Activated CD8-positive, alpha-beta memory T cell treated with anti-CD3 and anti-CD28 coated beads for 48 hours (primary cell): ENCODE data around the gene ZNF592.
"Not testable (repeated sequence)": the region's sequence is repeated elsewhere in the genome, so short reads cannot be mapped to it uniquely, and the experiment has no call there.

Experiments
- DNase-seq, 3 experiments: peaks; one replicate each; pipeline ENCODE4 v3.0.0-alpha.2; 2020; ENCODE audit warnings: low read depth in 2 of 3, low spot score in 2 of 3

Gene ZNF592

DNA sequence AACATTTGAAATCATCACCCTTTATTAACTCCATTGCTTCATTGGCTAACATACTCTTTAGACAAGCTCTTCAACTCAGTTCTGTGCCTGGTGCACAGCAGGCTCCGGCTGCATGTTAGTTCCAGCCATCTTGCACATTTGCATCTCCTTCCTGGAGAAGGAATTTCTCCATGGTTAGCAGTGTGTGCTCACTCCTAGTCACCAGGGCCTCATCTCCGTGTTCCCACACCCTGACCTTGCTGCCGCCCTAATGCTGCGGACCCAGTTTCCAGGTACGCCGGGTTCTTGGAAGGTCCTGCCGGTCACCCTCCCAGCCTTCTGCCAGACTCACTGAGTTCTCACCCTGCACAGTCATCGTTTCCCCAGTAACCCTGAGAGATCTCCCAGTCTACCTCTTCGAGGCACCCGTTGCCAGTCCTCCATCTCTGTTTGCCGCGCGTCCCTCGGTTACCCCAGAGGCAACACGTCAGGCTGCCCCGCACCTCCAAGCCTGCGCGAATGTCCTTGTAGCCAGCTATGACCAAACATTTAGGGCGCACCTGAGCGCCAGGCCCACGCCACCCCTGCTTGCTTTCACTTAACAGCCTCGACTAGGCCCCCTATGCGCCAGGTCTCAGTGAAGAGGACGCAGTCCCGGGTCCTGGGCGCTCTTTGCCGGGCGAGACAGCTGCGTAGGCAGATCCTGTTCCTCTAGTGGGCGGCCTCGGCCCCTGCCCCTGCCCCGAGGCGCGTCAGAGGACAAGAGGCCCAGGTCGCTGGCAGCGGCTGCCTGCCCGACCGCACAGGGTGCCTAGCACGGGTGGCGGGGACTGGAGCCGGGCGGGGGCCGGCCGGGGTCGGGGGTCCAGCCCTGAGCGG lies 747 bp upstream of the ZNF592 start:
- DNase-seq = peak; percentile 48 to 71 (median 63)

DNA sequence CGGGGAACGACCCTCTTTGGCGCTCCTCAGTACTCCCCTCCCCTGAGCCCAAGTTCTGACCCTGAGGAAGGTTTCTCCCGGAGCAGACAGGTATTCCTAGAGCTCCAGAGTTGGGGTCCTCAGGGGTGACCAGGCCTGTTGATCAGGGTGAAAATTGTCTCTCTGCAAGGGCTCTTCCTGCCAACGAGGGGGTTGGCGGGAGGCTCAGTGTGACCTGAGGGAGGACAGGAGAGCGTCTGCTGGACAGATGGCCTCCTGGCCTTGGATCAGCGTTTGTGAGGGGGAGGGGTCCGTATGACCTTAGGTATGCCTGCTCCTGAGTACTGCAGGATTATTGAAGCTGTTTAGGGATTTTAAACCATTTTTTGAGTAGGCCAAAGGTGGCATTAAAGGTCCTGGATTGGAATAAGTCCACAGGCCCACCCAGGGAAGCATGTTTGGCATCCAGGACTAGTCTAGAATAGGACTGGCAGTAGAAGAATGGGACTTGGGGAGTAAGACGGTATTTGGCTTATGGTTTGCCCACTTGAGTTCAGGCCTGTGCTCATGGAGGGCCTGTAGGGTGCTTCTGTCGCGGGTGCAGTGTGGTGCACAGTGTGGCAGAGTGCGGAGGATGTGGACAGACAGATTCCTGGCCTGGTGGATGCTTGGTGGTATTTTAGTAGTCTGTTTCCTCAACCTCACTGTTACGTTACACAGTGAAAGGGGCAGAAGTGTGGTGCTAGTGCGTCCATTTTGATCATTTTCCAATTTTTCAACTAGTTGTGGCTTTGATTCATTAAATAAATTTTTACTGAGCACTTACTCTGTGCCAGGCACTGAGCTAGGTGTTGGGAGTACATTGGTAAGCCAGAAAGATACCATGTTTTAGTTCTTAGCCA lies 959 bp downstream of the ZNF592 start:
- DNase-seq = no peak

DNA sequence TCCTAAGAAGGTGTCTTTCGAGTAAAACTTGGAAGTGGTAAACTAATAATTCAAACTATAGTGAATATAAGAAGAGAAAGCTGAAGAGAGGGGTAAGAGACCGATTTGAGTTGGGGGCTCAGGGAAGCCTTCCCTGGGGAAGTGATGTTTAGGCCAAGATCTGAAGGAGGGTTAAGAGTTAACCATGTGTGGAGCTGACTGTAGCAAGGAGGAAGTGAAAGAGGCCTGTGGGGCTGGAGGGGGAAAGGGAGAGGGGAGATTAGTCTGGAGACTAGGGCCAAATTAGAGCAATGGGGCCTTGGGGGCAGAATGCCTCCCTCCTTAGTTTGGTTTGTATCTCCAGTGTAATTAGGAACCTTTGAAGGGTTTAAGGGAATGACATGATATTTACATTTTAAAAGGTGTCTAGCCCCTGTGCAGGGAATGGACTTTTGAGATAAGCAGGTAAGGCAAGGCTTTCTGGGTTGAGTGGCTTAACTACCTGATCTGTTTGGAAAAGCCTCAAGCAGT lies 2.2 kb downstream of the ZNF592 start:
- no peak for DNase-seq

DNA sequence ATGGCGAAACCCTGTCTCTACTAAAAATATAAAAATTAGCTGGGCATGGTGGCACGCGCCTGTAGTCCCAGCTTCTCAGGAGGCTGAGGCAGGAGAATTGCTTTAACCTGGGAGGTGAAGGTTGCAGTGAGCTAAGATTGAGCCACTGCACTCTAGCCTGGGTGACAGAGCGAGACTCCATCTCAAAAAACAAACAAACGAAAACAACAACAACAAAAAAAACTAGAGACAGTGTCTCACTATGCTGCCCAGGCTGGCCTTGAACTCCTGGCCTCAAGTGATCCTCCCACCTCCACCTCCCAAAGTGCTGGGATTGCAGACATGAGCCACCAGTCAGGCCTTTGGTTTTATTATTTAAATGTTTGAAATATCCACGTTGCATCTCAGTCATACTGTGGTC lies 3.3 kb downstream of the ZNF592 start:
- not testable (repeated sequence) for DNase-seq

DNA sequence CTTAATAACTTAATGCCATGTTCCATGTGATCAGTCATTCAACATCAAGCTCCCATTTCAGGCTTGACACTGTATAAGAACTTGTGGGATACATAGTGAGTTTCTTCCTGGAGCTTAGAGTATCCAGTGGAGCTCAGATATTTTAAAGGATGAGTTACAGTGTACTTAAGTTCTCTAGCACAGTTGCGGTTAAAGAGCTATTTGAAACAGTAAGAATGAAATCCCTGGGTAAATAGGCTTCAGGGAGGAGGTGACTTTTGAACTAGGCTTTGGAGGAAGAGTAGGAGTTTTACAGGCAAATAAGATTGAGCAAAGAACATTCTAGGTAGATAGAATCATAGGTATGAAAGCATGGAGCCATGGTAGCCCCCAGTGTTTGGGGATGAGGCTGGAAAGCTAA lies 3.8 kb downstream of the ZNF592 start:
- DNase-seq = no peak

DNA sequence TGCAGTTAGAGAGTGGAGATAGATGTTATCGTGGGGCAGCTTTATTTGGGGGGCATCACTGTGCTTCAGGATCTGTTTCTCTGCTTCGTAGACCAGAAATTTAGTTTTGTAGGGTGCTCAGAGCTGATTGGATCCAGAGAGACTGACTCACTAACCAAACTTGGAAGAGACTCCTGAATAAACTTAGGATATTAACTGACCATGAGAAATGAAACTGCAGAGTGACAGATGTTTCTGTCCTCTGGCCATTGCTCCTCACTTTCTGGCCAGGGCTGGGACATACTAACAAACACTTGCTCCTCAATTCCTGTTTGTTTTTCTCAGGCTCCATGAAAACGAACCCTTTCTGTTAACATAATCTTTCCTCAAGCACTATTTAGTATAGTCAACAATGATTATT lies 4.3 kb downstream of the ZNF592 start:
- DNase-seq = no peak

DNA sequence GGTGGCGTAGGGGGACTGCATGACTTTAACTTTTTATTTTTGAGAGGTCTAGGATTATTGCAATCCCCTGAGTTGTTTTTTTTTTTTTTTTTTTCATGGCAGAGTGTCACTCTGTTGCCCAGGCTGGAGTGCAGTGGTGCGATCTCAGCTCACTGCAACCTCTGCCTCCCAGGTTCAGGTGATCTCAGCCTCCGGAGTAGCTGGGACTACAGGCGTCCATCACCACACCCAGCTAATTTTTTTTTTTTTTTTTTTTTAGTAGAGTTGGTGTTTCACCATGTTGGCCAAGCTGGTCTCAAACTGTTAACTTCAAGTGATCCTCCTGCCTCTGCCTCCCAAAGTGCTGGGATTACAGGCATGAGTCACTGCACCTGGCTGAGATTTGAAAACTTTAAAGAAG lies 6.5 kb downstream of the ZNF592 start:
- not testable (repeated sequence) for DNase-seq

DNA sequence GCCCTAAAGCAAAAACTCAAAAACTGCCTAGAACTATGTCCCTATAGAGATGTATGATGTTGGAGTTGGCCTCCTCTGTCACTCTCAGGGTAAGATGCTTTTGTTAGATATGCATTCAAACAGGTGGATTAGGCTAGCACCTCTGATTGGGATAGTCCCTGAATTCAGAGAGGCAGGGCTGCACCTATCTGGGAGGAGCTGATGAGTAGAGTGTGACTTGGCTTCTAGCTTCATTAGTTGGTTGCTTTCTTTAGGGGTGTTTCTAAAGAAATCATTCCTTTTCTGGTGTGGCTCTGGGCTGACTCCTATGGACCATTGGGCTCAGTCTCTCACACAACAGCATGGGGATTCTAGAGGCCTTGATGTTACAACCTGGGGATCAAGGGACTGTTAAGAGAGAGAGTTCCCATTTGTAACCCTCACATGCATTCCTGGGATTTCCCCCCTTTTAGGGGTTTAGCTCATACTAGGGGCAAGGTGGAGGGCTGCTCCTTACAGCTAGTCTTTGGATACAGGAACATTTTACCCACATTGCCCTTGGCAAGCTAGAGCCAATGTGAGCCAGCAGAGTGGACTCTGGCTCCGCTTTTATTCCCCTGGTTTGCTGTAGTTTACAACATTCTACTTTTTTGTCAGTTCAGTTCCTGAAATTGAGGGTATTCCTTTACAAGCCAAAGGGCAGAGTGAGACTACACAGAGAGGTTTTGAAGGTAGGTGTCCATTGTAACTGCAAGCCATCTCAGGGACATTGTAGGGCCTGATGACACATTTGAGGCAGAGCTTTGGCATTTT lies 7.5 kb downstream of the ZNF592 start:
- no peak for DNase-seq

DNA sequence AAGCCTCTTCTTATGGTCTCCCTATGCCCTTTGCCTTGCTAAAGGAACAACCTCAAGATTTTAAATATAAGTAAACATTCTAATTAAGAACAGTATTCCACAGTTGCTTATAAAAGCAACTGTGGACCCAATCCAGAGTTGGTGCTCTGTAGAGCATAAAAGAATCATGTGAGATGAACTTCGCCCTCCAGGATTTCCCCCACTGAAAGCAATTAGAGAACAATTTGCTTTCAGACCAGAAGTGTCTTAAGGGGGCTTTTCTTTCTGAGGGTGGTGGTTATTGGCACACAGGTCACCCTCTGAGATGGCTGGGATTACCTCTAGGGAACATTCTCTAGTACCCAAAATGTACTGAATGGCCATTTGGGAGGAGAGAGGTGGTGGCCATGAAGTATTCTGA lies 10.6 kb downstream of the ZNF592 start:
- DNase-seq = no peak

DNA sequence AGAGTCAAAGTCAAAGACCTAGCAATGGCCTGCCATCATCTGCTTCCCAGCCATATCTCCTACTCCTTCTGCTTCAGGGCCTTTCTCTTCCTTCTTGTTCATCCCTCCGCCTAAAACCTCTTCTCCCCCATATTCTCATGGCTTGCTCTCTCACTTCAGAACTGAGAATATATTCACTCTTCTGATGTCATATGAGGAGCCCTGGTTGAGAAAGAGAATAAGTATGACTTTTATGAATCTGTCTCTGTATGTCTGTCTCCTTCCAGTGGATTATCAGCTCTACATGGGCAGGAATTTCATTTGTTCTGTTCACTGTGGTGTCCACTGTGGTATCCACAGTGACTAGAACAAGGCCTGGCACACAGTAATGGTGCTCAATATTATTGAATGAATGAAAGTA lies 11.8 kb downstream of the ZNF592 start:
- DNase-seq = no peak

DNA sequence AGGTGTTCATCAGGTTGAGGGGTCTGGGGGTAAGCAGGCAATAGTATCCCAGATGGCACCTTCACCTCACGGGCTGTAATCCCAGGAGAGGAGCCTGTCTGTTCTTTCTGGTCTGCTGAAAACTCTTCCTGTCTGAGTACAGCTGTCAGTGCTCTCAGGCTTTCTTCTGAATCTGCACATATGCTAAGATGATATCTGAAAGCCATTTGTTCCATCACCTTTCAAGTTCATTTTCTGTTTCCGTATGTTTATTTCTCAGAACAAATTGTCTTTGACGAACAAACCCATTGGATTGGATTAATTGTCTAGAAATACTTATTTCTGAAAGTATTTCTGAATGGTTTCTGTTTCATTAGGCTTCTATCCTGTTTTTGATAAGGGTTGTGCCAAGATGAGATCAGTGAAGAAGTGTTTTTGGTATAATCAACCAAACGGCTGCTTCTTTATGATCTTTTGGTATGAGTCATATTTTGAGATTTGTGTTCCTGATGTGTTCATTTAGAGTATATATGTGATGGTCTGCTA lies 13.3 kb downstream of the ZNF592 start:
- DNase-seq = no peak

DNA sequence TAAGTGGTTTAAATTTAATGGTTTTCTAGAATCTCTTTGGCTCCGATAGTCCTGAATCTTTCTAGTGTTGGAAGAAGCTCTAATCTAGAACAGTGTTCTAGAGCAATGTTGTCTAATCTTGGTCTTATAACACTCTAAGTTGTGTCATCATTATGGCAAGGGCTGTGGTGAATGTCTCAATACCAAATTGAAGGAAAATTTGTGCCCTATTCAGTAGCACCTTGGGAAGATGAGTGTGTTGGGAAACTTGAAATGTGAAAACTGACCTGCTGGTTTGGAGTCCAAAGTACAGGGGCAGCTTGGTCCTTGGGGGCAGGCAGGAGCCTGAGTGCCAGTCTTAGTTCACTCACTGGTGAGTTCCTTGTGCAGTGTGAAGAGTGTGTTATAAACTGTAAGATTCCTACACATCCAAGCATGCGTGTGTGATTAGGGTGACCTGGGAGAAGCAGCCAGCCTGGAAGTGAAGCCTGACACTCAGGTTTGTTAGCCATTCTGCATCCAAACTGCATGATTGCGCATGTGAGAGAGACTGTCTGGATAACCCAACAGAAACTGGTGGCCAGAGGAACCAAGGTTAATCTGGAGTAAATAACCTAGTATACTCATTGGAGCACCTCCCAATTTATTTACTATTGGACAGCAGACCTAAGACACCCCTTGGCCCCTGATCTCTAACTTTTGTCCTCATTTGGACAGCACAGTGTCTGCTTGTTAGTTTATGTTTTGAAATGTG lies 14.6 kb downstream of the ZNF592 start:
- no peak for DNase-seq

DNA sequence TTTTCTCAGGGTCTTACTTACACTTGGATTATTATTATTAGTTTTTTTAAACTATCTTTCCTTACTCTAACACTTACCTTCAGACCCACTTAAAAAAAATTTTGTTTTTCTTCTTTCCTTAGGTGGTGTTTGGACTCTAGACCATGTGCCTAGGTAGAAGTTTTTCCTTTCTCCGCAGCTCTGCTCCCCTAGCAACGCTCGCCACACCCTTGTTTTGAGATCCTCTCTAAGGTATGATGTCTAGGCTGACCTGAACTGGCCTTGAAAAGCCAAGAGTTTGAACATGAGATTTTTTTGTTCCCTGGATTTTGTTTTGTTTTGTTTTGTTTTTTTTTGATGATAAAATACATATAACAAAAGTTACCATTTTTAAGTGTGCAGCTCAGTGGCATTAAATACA lies 16.2 kb downstream of the ZNF592 start:
- no peak for DNase-seq

DNA sequence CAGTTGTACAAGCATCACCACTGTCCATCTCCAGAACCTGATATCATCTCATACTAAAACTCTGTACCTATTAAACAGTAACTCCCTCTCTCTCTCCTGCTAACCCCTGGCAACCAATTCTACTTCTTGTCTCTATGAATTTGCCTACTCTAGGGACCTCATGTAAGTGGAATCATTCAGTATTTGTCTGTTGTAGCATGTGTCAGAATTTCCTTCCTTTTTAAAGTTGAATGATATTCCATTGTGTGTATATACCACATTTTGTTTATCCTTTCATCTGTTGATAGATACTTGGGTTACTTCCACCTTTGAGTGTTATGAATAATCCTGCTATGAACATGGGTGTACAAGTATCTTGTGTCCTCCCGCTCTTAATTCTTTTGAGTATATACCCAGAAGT lies 16.6 kb downstream of the ZNF592 start:
- no peak for DNase-seq

DNA sequence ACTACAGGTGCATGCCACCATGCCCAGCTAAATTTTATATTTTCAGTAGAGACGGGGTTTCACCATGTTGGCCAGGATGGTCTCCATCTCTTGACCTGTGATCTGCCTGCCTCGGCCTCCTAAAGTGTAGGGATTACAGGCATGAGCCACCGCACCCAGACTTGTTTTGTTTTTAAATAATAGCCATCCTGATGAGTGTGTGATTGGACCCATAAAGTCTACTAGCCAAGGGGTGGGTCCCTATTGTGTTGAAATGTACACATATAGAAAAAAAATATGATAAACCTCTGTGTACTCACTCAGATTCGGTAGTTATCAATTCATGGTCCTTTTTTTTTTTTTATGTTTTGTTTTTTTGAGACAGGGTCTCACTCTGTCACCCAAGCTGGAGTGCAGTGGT lies 17.3 kb downstream of the ZNF592 start:
- DNase-seq = no peak

DNA sequence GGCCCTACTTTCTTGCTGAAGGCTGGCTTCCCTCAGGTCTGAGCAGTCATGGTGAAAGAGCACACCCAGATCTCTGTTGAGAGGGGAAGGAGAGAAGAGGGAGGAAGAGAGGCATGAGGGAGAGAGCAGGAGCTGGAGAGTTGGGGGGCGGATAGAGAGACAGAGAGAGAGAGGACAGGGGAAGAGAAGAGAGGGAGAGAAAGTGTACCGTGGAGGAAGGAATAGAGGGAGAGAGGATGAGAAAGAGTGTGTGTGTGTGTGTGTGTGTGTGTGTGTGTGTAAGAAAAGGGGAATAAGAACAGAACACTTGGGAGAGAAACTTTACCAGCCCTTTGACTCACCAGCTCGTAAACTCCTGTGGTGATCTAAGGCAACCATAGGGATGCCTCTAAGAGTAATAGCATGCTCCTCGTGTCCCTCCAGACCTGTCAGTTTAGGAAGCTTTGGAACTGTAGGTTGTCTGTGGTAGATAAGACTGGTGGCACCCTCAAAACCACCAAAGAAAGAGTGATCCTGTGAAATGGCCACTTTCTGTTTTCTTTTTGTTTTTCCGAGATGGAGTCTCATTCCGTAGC lies 18.2 kb downstream of the ZNF592 start:
- no peak for DNase-seq

DNA sequence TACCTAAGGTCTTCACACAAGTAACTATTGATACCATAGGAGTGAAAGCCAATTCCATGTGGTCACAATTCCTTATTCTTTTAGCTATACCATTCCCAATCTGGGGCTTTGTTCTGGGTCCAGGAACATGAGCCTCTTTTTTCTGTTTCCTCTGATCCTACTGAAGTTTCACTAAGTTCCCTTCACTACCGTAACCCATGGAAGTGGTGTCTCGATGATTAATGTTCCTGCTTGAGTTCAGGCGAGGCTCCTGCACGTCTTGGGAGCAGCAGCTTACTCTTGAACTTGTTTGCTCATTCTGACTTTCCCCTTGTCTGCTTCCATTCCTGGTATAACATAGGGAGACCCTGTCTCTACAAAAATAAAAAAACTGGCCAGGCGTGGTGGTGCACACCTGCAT lies 23.6 kb downstream of the ZNF592 start:
- no peak for DNase-seq

DNA sequence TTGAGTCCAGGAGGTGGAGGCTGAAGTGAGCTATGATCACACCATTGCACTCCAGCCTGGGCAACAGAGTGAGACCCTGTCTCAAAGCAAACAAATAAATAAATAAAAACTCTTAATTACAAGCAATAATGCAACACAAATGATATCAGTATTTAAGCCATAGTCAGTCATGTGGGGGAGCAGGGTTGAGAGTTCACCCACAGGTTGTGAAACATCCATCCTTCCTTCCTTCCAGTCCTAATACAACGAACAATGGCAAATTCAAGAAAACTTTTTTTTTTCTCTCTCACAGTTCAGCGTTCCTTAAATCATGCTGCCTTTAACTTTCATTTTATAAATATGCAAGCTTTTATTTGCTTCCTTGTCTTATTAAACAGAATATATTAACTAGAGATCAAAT lies 24.1 kb downstream of the ZNF592 start:
- no peak for DNase-seq

DNA sequence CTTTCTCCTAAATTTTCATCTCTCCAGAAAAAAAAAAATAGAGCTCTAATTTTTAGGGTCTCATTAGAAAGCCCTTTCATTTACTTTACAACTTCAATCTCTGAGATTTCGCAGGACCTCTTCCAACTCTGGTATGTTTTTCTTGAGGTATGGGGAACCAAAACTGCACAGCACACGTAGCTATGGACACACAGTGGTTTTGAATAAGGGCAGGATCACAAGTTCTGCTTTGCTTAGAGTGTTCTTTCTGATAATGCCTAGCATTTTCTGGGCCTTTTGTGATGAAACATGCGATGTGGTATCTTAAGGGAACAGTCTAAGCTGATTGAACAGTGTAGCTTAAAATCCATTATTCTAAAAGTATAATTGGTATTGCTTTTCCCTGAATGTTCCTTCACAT lies 25.3 kb downstream of the ZNF592 start:
- no peak for DNase-seq

DNA sequence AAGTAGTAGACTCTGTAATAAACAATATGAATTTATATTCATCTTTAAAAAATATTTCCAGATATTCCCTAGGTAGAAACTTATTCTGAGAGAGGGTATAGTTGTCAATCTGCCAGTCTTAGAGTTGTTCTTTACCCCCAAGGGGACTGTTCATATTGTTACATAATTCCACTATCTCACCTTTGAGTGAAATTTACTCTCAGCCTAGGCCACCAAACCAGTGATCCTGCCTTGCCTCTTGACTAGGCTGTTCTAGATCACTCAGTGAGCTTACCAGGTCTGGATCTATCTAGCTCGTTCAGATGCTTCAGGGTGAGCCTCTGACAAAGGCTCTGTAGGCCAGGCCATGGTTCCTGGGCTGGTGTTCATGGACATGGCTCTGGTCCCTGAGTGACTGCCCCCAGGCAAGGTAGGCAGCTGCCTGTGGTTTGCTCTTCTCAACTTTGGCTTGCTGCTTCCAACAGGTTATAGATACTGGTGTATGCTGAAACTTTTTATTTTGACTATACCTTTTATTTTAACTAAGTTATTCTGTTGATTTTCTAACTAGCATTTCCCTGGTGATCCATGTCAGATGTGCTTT lies 27.6 kb downstream of the ZNF592 start:
- DNase-seq = no peak
